WTC11 (cell line): ENCODE data around the gene MYL10. TPM values are rescaled to one million over a fixed set of nuclear protein-coding genes. Genes with fewer than 3 reads are reported as not detected.

Experiments
- ATAC-seq: fragments of 200-7000 bp; cut with Tn5 transposase; 2 replicates; pipeline ENCODE4 v1.10.0; 2021; ENCODE audit warnings: mild to moderate bottlenecking, moderate library complexity
- CTCF ChIA-PET: fragments of 300-600 bp; sonication (Branson Sonifier 250); formaldehyde crosslinking; loops from one replicate; lab custom pipeline; 2021; ENCODE audit warnings: antibody characterized with exemption; lab: Charles Lee
- POLR2A ChIA-PET: fragments of 350-600 bp; sonication (Branson Sonifier 250); formaldehyde crosslinking; loops from one replicate; lab custom pipeline; 2021; ENCODE audit warnings: antibody characterized with exemption; lab: Charles Lee
- DNase-seq: peaks from one replicate; pipeline ENCODE4 v3.0.0; 2021; ENCODE audit warnings: low spot score
- H3K27ac Mint-ChIP-seq: 2 replicates; pipeline ENCODE4 v1.8.0; 2021; ENCODE audit warnings: mixed read lengths
- H3K27me3 Mint-ChIP-seq: 2 replicates; pipeline ENCODE4 v1.8.0; 2021; ENCODE audit warnings: low read depth, mild to moderate bottlenecking, moderate library complexity, mixed read lengths
- H3K36me3 Mint-ChIP-seq: 2 replicates; pipeline ENCODE4 v1.8.0; 2021; ENCODE audit warnings: mixed read lengths
- H3K4me1 Mint-ChIP-seq: 2 replicates; pipeline ENCODE4 v1.8.0; 2022; ENCODE audit warnings: mixed read lengths
- H3K4me3 Mint-ChIP-seq: 2 replicates; pipeline ENCODE4 v1.8.0; 2021; ENCODE audit warnings: mild to moderate bottlenecking, moderate library complexity, mixed read lengths
- H3K9me3 Mint-ChIP-seq: 2 replicates; pipeline ENCODE4 v1.8.0; 2021; ENCODE audit warnings: mixed read lengths
- ATF2 ChIP-seq: sonication (generic); formaldehyde crosslinking; IDR thresholded peaks from 2 replicates; pipeline ENCODE4 v1.8.1; 2022; ENCODE audit warnings: low read depth, missing genetic modification reagents, borderline replicate concordance
- ATF3 ChIP-seq: sonication (generic); formaldehyde crosslinking; conservative IDR thresholded peaks from 2 replicates; pipeline ENCODE4 v1.8.1; 2022; ENCODE audit warnings: mild to moderate bottlenecking, missing genetic modification reagents
- CREM ChIP-seq: sonication (generic); formaldehyde crosslinking; IDR thresholded peaks from 2 replicates; pipeline ENCODE4 v1.8.1; 2022; ENCODE audit warnings: mild to moderate bottlenecking, missing genetic modification reagents, moderate library complexity
- E2F5 ChIP-seq: sonication (generic); formaldehyde crosslinking; IDR thresholded peaks from 2 replicates; pipeline ENCODE4 v1.8.1; 2022; ENCODE audit warnings: mild to moderate bottlenecking, moderate library complexity, missing genetic modification reagents
- ELF4 ChIP-seq: sonication (generic); formaldehyde crosslinking; IDR thresholded peaks from 2 replicates; pipeline ENCODE4 v1.8.1; 2022; ENCODE audit warnings: low read depth, mild to moderate bottlenecking, moderate library complexity, missing genetic modification reagents
- HMGXB4 ChIP-seq: sonication (generic); formaldehyde crosslinking; IDR thresholded peaks from 2 replicates; pipeline ENCODE4 v1.8.1; 2023; ENCODE audit warnings: mild to moderate bottlenecking, moderate library complexity, missing genetic modification reagents
- NFATC4 ChIP-seq: fragments of 250-450 bp; sonication (Bioruptor Pico); IDR thresholded peaks from 2 replicates; pipeline ENCODE4 v1.9.0; 2021; ENCODE audit warnings: mild to moderate bottlenecking
- NFYB ChIP-seq: sonication (generic); formaldehyde crosslinking; conservative IDR thresholded peaks from 2 replicates; pipeline ENCODE4 v1.8.0; 2022; ENCODE audit warnings: low read depth, missing genetic modification reagents
- PREB ChIP-seq: sonication (generic); formaldehyde crosslinking; IDR thresholded peaks from 2 replicates; pipeline ENCODE4 v1.8.1; 2022; ENCODE audit warnings: mild to moderate bottlenecking, missing genetic modification reagents, moderate library complexity, borderline replicate concordance
- SMAD3 ChIP-seq: sonication (generic); formaldehyde crosslinking; IDR thresholded peaks from 2 replicates; pipeline ENCODE4 v1.8.0; 2022; ENCODE audit warnings: missing genetic modification reagents, mild to moderate bottlenecking, borderline replicate concordance
- USF2 ChIP-seq: sonication (generic); formaldehyde crosslinking; IDR thresholded peaks from 2 replicates; pipeline ENCODE4 v1.8.1; 2023; ENCODE audit warnings: mild to moderate bottlenecking, missing genetic modification reagents, moderate library complexity
- ZBTB43 ChIP-seq: sonication (generic); formaldehyde crosslinking; IDR thresholded peaks from 2 replicates; pipeline ENCODE4 v1.8.1; 2023; ENCODE audit warnings: mild to moderate bottlenecking, missing genetic modification reagents
- ZMAT4 ChIP-seq: fragments of 250-450 bp; sonication (Bioruptor Pico); IDR thresholded peaks from 2 replicates; pipeline ENCODE4 v1.9.0; 2021; ENCODE audit warnings: mild to moderate bottlenecking
- total RNA-seq: library from RNA; stranded (reverse); gene quantifications from 3 replicates; pipeline ENCODE4 v1.2.3, GENCODE V29; 2021

Gene MYL10
- total RNA-seq, 1 experiment from 2014 or later = not detected

GRCh38 chr7:101618207-101618839 is 10.8 kb downstream of the MYL10 start:
- Mint-ChIP-seq H3K27ac (no peak overlapping the region), H3K4me3 (no peak overlapping the region)
- POLR2A ChIA-PET = interaction anchor here (0.7 kb wide), 1 partner anchor 8 kb away, joined by 3 read pairs; no protein-coding TSS in a partner anchor

More at GRCh38 chr7:101618207-101618839, 10.8 kb downstream of the MYL10 start:
- H3K9me3 Mint-ChIP-seq = no peaks in the 10 kb centered on the region
- ATAC-seq = no peak
- H3K36me3 Mint-ChIP-seq = no peaks in the 10 kb centered on the region
- DNase-seq = no peak
- no peaks in the 10 kb centered on the region for H3K27me3 Mint-ChIP-seq
- TF ChIP-seq ZMAT4 (CRISPR knock-in tag) = no peak
- no peak for TF ChIP-seq HMGXB4 (CRISPR knock-in tag)
- TF ChIP-seq NFYB (CRISPR knock-in tag) = no peak
- TF ChIP-seq CREM = no peak
- TF ChIP-seq USF2 (CRISPR knock-in tag) = no peak
- TF ChIP-seq NFATC4 (CRISPR knock-in tag) = no peak
- no peak for TF ChIP-seq E2F5
- TF ChIP-seq PREB (CRISPR knock-in tag) = no peak
- TF ChIP-seq ZBTB43 = no peak
- TF ChIP-seq ELF4 = no peak
- no peak for TF ChIP-seq ATF3 (CRISPR knock-in tag)
- no peak for TF ChIP-seq ATF2 (CRISPR knock-in tag)
- TF ChIP-seq SMAD3 (CRISPR knock-in tag) = no peak
- H3K4me1 Mint-ChIP-seq = peaks cover 22% of the 10 kb centered on the region
- CTCF ChIA-PET = interaction anchor here (1.0 to 1.6 kb wide), 3 partner anchors 9 to 655 kb away, joined by 3 to 4 read pairs (median 3); no protein-coding TSS in a partner anchor
